NCI-H345 treated with DMSO at 0.1 percent for 48 hours (cell line): ENCODE results near the gene P4HA2.

Experiments used
- DNase-seq: peaks from one replicate; lab custom pipeline; 2025; ENCODE audit not compliant: unreplicated experiment; lab: John Stamatoyannopoulos, UW

P4HA2 gene

DNA sequence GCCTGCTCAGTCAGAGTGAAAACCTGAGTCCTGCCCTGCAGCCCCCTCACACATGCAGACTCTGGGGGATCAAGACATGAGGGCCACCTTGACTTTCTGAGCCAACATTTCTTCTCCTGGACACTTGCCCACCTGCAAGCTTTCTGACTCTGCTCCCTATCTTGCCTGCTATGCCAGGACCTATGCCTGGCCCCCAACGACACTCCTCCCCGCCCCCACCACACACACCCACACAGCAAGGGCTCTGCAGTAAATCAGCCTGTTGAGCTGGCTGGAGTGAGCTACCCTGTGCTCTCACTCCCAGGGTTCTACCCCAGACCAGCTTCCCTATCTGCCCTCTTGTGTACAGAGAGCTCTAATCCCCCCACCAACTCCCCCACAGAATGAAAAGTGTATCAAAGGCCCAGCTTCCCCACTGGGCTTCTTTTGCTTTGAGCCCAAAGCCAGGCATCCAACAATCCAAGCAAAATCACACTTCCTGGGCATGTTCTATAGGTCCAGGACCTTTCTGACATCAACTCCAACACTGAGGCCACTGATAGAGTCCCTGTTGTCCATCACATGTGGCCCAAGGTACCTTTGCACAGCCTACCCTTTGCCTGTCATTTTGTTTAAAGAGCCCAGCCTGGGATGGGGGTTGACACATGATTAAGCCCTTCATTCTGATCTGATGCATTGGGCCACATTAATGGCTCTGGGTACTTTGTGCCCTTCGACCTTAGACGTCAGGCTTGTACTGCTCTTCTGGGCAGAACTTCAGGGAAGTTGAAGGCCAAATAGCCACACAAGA lies 37.1 kb upstream of the P4HA2 start:
- no peak for DNase-seq

DNA sequence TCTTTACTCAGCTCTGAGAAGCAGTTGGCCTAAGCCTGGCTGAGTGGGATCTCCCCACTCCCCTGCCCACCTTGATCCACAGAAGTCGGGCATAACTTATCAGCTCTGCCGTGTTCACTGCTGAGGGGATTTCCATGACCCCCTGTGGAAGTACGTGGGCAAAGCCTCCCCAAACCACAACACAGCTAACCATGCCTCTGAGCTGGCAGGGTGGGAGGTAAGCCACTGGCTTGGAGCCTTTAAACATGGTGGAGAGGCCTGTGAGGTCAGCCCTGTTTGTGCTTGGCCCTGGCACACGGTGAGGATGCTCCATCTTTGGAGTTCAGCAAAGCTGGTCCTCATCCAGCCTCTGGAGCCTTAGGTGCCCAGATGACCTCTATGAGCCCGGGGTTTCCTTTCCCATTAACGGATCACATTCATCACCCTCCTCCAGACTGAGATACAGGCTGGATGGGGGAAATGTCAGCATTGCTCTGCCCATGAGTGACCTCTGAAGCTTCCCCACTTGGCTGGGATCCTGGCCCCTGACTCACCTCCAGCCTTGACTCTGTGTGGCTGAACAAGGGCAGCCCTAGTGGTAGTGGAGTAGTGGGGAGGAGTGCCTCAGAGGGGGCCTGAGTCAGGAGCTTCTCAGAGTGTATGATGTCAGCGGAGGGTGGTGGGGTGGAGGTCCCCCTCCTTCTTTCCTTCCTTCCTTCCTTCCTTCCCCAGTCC lies 36.1 kb upstream of the P4HA2 start:
- no peak for DNase-seq

DNA sequence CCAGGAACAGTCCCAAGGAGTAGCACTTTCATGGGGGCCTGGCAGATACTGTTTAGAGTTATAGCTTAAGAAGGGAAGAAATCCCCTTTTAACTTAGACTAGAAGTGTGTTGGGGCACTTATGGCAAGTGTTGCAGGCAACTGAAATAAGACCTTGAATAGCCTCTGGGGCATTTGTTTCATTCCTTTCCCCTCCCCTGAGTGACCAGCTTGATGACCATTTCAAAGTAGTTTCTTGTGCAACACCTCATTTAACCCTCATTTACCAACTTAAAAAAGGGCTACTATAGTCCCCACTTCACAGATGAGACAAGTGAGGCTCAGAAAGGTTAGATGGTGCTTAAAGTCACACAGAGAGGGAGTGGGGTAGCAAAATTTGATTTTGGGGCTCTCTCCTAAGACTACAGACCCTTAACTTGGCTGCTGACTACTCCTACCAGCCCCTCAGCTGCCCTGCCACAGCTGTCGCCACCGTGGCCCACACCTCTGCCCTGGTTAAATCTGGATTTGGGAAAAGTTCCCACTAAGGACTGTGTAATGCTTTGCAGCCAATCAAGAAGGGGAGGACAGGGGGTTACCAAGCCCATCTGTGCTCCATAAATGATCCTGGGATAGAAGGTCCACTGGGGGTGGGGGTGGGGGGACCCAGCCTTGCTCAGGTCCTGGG lies 35.4 kb upstream of the P4HA2 start:
- no peak for DNase-seq

DNA sequence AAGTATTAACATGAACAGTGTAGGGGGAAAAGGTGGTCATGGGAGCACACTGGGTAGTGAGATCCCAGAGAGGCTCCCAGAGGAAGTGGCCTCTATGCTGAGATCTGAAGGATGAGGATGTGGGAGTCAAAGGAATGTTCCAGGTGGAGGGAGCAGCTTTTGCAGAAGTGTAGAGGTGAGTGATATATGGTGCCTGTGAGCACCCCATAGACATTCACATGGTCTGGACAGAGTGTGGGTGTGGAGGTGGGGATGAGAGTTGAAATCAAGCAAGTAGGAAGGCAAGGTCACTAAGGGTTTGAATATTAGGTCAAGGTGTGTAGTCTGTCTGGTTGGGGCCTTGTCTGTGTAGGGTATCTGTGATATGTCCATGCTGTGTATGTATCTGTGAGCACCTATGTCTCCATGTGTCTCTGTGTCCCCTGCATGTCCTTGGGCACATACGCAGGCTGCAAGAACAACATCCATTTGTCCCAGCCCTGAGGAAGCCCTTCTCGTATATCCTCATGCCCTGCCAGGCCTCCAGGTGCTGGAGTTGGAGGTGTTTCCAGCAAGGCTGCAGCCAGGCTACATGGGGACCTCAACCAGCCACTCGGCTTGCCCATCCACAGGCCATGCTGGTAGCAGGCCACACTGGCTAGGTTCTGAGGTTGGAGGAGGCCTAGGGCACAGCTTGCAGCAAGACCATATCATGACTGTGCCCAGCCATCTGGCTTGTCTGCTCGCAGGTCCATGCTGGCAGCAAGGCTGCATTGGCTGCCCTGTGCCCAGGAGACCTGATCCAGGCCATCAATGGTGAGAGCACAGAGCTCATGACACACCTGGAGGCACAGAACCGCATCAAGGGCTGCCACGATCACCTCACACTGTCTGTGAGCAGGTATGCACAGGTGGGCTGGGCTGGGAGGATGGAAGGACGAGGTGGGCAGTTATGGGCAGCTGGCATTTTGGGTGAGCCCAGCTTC lies 34.5 kb upstream of the P4HA2 start:
- no peak for DNase-seq

DNA sequence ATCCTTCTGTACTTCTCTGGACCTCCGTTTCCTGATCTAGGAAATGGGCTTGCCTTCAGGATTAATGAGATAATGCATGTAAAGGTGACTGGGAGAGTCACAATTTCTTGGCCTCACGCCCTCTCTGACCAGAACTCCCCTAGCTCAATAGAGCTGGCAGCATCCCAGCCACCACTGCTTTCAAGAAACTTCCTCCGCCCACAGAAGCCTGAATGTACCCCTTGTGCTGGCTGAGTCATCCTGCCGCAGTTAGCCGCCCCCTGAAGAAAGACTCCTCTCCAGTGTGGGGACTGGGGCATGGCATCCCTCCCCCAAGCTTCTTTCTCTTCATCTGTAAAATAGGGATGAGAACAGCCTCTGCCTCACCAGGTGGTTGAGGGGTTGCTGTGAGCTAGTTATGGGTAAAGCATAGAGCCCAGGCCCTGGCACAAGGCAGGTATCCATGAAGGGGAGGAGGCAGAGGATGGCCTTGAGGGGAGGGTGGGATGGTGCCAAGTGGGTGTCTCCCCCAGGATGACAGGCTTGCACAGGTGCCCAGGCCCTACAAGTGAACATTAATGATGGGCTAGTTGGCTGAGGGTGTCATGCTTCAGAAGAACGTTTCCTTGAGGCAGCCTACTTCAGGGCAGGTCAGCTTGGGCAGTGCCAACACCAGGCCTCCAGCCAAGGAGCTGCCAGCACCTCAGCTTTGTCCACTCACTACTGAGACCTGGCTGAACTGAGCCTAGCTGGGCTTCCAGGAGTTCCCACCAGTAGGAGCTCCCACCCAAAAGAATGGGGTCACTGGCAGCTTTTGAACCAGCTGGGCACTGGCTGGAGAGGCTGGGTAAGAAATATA lies 33.3 kb upstream of the P4HA2 start:
- DNase-seq, result no peak

DNA sequence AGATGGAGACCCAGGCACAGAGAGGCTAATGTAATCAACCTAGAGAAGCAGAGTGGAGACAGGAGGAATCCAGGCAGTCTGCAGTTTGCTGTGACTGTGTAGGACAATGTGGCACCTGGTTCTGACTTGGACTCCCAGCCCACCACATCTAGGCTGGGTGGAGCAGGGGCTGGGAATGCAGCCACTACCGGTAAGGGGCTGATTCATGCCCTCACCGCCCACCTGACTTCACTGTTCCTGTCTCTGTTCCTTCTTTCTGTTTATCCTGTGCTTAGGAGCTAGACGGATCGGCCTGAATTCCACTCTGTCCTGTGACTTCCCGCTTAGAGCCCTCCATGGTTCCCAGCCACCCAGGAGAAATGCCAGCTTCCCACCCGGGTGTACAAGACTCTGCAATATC lies 32.4 kb upstream of the P4HA2 start:
- no peak for DNase-seq

DNA sequence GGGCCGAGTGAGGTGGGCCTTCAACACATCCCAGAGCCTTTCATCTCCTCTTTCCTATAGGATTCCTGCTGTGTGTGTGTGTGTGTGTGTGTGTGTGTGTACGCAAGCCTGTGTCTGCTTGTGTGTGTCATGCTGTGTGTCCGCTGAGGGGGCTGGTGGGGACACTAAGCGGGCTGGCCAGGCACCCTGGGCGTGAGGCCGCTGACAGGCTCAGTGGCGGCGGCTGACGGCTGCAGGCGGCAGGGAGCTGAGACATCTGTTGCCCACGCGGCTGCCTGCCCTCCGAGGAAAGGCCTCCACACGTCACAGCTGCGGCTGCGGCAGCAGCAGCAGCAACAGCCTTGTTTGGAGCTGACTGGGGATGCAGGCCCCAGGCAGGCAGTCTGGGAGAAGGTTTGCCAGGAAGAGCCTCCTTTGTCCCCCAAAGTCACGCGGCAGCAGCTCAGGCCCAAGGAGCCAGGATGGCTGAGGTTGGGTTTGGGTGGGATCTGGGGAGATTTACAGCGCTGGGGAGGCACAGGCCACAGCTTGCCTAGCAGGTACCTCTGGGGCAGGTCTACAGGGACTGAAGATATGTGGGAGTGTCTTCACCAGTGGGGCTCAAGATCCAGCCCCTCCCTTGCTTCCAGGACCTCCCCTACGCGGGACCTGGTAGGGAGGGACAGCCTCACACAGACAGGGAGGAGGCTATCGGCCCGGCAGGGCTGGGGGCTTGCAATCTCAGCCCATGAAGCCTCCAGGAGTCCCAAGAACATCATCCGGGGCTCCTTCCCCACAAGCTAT lies 31.6 kb upstream of the P4HA2 start:
- no peak for DNase-seq

DNA sequence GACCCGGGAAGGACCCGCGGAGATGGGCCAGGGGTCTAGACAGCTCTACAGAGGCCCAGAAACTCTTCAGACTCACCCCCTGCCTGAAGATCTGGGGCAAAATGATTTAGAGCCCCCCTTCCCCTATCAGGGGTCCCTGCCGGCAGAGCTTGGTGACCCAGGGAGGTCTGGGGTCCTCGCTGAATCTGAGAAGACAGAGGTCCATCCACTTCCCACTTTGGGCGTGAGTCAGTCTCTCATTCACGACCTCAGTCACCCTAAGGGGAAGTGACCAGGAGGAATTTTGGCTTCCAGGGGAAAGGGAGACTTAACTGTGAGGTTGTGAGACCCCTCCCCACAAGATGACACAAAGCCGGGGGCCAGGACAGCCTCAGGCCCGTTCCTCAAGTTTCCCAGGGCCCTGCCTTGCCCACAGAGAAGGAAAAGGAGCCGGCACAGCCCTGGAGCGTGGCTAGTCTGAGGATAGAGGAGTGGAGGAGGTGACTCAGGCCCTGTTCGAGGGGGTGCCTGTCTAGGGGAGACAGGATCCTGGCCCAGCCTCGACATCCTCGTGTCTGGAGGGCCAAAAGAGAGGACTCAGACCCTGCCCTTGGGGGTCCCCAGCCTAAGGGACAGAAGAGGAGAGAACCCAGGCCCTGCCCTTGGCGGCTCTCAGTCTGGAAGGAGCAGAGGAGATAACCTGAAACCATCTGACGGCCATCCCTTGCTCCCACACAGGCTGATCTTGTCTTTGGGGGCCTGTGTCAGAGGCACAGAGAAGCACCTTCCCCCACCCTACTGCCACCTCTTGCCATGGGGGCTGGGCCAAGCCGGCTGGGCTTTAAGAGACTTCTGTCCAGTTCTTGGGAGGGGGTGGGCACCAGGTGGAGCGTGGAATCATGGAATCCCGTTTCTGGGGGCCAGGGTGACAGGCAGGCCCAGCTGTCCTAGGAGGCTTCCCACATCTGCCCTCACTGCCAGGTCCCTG lies 30.7 kb upstream of the P4HA2 start:
- no peak for DNase-seq

DNA sequence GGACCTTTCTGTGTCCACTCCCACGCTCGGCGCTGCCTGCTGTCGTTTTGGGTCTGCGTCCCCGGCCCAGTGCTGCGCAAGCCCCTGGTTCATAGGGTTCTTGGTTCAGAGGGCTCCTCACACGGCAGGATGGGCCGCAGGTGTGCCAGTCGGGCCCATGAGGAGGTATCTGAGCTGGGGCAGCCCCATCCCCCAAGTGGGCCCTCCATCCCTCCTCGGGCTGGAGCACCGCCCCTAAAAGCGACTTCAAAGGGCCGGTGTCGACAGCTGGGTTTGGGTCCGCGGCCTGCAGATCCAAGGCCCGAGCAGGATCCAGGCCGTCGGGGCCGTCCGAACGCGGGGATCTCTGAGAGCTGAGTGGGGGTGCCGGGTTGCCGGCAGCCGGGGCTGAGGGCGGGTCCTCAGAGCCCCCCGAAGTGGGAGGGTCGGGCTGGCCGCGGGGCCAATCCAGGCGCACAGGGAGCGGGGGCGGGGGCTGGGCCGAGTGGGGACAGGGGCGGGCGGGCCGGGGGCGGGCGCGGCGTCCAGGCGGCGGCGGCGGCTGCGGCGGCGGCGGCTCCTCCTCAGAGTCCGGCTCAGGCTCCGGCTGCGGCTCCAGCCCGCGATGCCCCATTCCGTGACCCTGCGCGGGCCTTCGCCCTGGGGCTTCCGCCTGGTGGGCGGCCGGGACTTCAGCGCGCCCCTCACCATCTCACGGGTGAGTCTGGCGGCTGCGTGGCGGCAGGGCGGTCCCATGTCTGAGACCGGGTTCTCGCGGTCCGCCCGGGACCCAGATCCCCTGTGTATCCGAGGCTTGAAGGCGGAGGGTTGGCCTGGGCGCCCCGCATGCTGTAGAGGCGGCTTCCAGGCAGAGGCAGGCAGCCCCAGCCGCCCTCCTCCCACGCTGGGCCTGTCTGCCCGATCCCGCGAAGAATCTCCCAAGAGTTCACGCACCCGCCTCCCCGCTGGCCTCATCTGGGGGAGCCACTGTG lies 29.8 kb upstream of the P4HA2 start, which contains the start of gene PDLIM4:
PDLIM4 (plus strand) TSS at position 566 of the 971 bp plus-strand sequence; CDS start at position 605, 39 bp downstream.
- DNase-seq, result no peak

DNA sequence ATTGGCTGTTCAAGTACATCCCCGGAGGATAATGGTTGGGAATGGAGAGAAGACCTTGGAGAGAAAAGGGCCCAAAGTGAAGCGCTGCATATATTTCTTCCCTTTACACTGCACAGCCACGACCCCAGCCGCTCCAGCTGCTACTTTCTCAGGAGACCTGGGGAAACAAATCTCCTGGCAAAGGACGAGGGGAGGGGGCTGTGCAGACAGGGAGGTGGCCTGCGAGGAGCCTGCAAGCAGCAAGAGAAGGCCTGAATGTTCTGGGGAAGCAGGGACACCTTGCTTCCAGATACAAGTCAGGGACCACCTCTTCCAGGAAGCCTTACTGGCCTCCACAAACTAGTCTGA lies 29.1 kb upstream of the P4HA2 start:
- no peak for DNase-seq

DNA sequence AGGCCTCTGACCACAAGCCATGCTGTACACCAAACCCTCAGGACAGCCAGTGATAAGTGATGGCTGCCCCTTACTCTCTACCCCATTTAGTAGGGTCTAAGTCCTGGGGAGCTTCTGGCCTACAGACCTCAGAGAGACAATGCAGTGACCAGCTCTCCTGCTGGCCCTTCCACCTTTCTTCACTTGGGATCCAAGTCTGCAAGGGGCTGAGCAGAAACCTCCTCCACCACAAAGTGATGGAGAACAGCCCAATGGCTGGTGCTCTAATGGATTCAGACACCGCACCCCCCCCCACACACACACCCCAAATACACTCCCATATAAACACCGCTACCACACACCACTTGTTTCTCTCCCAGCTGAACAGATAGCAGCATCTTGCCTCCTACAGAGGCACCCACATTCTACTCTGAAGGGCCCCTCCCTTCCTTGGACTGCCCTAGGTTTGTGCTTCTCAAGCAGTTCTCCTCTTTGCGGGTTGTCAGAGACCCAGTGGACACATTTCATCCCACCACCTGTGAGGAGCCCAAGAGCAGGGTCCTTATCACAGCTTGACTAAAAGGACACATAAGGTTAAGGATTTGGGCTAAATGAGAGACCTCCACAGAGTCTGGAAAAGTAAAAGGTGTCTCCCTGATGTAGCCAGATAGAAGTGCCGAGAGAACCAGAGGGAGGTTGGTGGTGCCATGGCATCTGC lies 28.6 kb upstream of the P4HA2 start:
- no peak for DNase-seq

DNA sequence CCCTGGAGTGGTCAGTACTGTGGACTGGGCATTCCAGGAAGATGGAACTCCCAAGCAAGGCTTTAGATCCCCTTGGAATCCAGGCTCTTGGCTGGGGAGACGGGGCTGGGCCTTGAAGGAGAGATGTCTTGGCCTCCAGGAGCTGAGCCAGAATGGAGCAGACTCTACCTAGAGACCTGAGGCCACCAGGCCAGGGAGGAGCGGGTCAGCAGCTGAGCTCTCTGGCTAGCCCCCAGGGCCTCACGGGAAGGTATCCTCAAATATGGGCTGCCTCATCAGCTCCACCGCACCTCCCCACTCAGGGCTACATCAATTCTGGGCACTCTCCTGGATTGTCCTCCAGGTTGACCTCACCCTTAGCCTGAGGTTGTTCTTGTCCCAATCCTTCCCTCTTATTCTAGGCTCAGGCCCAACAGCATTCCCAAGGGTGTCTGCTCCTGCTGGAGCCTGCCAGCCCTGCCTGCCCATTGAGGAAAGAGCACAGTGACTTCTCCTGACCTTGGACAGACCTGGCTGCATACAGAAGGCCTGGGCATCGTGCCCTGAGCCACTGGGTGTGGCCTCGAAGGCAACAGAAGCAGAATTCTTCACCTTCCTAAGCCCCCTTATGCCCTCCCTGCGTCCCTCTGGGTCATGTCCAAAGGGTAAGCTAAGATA lies 26.8 kb upstream of the P4HA2 start:
- DNase-seq, result no peak

DNA sequence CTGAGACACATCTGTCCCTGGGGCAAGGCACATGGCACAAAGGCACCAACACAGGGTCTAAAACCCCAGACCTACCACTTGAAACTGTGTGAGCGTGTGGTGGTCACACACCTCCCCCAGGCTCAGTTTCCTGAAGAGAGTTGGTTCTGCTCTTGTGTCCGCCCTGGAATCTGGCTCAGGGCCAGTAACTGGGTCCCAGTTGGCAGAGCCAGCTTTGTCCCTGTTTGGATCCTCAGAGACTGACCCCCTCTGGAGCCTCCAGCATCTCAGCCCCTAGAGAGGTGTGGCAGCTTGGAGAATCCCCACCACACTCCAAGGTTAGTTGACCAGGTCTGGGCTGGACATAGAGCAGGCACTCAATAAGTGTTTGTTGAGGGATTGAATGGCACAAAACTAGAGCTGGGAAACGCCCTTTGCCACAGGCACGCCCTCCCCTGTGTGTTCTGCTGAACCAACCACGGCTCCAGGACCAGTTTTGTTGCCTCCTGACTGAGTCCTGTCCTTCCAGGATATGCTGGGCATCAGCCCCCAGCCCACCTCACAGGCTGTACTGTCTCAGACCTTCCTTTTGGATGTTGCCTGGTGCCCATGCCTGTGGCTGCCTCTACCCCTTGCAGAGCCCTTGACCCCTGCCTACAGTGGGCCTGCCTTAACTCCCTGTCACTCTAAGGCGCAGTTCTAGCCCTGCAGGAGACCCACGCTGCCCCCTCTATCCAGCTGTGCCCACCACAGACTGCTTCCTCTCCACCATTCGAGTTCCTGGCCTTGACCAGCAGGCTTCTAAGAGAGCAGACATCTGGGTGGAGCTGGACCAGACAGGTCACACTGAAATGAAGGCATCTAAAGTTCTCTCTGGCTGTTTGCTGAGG lies 26.0 kb upstream of the P4HA2 start:
- DNase-seq, result no peak

DNA sequence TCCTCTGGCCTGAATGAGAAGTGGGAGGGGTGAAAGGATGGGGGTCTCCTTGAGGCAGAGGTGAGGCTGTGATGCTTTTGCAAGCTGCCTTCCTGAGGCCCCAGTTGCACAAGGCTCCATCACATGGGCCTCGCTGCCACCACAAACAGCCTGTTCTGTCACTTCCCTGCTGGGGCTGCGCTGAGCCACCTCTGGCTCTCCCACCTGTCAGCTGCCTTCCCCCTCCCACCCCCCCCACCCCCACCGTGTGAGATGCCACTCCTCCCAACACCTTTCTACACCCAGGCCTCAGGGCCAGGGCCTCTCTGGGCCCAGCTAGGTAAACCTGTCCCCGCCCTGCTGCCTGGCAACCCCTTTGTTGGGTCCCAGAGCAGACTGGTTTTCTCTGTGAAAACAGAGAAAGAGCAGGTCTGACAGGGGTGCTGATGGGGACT lies 25.4 kb upstream of the P4HA2 start:
- DNase-seq, result no peak

DNA sequence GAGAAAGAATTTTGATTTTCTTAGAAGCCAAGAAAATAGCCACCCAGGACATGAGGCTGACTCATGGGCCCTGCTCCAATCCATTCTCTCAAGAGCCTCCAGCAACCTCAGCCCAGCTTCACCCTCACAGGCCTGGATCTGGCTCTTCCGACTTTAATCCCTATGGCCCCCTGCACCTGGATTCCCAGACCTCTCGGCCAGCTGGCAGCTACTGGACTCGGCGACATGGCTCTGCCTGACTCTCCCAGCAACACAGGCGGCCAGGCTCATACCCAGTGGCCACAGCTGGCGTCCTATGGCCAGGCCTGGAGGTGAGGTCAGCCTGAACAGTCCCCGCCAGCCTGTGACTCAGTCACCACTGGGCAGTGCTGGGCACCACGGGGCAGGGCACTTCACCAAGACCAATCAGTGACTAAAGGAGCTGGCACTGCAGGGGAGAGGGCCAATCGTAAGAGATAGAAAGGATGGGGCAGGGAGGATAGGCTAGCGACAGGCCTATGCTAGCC lies 23.6 kb upstream of the P4HA2 start:
- no peak for DNase-seq
